IPS-18c (cell line): ENCODE data around the gene PLAAT2.
"Not testable (repeated sequence)": the region's sequence is repeated elsewhere in the genome, so short reads cannot be mapped to it uniquely, and the experiment has no call there.

Experiments used
- H3K4me3 ChIP-seq: 2 replicates; pipeline ENCODE4 v1.7.0; 2013; ENCODE audit warnings: low read depth, mild to moderate bottlenecking, low read length, moderate library complexity; ENCODE audit not compliant: insufficient read depth
- H3K9me3 ChIP-seq: one replicate; pipeline ENCODE4 v1.6.1; 2013; ENCODE audit warnings: mild to moderate bottlenecking, low read length, moderate library complexity; ENCODE audit not compliant: control insufficient read depth, insufficient read depth

PLAAT2 gene

DNA sequence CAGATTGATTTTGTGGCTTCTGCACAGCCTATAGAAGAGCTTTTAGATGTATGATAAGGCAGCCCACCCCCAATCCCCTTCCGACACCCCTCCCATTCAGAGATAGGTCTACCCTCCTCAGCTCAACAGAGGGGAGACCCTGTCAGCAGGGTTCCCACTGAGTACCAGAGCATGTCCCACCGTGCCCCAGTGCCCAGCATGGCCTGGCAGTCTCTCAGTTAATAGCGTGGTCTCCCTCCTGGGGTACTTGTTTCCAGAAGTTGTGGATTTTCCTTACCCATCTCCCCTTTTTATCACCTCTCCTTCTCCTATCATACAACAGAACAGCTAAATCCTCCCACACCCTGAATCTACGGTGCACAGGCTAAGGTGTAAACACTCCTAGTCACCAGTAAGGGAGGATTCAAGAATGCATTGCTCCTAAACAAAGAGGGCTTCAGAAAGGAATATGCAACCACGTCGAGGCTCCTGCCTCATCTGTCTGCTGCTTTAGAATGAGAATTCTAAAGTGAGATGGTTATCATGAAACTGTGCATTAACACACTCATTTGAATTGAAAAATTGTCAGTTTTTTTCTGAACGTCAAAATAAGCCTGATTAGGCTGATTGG lies 6.7 kb downstream of the PLAAT2 start:
- Histone ChIP-seq H3K9me3 (no peaks in the 10 kb centered on the region), H3K4me3 (no peak overlapping the region)

DNA sequence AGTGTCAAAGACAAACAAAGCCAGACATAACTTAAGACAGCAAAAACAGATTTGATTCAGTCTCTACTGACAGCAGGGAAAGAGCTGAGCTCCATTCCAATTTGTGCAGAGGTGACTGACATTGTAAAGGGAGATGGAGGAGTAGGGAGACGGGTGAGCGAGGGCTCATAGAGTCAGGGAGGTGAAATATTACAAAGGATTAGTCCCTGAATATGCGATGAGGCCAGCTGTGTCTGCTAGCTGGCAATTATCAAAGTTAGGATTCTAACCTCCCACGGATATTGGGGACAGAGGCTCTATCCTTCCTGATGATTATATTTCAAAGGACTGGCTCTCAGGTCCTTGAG lies 8.3 kb downstream of the PLAAT2 start:
- Histone ChIP-seq H3K4me3 (no peak overlapping the region), H3K9me3 (no peaks in the 10 kb centered on the region)

DNA sequence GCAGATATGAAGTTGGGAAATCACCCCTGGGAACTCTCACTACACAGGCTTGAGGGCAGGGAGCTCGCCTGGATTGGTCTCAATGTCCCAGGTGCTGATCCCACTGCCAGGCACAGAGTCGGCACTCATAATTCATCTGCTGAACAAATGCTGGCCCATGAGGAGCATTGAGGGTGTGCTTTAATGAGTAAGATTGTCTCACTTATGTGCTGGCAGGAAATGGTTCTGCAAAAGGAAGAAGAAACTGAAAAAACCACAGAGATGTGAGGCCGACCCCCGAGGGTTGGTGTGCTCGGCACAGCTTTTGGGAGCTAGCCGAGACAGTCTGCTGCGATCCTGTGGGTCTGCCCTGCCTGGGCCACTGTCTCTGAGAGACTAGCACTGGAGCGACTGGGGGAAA lies 9.4 kb downstream of the PLAAT2 start:
- Histone ChIP-seq H3K4me3 (no peak overlapping the region), H3K9me3 (no peaks in the 10 kb centered on the region)

DNA sequence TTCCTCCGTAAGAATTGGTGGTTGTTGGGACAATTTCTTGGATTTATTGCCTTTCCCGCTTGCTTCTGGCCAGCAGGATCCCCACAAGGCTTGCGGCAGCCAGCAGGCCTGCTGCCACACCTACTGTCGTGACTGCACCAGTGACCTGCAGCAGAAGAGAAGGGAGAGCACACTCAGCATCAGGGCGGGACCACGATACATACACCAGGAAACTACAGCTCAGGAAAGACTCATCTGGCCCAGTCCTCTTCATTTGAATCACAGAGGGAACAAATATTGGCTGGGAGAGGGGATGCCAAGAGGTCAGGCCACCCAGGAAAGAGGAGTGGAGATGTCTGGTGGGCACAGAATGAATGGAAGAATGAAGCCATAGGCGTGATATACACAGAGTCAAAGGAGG lies 10.3 kb downstream of the PLAAT2 start:
- Histone ChIP-seq H3K9me3 (no peaks in the 10 kb centered on the region), H3K4me3 (no peak overlapping the region; the same call in 1 of the 2 replicates)

DNA sequence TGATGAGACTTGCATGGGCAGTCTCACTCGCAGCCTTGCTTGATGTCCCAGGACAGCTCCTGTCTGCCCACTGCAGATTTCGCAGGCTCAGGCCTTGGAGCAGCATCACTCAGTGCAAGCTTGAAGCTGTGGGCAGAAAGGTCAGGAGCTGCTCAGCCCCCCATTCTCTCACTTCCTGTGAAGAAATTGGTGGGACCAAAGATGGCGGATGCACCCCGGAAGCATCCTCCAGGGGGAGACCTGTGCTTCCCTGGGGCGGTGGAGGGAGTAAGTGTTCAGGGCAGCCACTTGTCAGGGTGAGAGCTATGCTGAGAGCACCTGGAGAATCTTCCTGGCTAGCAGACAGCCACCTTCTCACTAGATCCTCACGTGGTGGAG lies 11.3 kb downstream of the PLAAT2 start:
- no peak overlapping the region for H3K4me3 ChIP-seq
- H3K9me3 ChIP-seq = peaks cover 2% of the 10 kb centered on the region

DNA sequence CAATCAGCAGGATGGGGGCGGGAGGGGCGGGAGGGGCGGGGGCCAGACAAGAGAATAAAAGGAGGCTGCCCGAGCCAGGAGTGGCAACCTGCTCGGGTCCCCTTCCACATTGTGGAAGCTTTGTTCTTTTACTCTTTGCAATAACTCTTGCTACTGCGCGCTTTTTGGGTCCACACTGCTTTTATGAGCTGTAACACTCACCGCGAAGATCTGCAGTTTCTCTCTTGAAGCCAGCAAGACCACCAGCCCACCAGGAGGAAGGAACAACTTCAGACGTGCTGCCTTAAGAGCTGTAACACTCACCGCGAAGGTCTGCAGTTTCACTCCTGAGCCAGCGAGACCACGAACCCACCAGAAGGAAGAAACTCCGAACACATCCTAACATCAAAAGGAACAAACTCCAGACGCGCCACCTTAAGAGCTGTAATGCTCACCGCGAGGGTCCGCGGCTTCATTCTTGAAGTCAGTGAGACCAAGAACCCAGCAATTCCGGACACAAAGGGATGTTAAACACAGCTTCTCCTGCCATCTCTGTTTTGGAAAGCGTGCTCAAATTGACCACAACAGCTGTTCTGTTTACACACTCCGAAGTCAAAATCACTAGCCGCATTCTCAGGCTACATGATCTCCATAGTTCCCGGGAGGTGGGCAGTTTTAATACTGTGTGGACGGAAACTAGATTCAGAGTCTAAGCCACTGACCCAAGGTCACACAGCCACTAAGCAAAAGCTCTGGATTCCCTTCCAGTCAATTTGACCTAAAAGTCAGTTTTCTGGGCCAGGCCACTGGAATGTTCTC lies 11.9 kb downstream of the PLAAT2 start:
- no peak overlapping the region for H3K4me3 ChIP-seq
- H3K9me3 ChIP-seq = peaks cover 2% of the 10 kb centered on the region

DNA sequence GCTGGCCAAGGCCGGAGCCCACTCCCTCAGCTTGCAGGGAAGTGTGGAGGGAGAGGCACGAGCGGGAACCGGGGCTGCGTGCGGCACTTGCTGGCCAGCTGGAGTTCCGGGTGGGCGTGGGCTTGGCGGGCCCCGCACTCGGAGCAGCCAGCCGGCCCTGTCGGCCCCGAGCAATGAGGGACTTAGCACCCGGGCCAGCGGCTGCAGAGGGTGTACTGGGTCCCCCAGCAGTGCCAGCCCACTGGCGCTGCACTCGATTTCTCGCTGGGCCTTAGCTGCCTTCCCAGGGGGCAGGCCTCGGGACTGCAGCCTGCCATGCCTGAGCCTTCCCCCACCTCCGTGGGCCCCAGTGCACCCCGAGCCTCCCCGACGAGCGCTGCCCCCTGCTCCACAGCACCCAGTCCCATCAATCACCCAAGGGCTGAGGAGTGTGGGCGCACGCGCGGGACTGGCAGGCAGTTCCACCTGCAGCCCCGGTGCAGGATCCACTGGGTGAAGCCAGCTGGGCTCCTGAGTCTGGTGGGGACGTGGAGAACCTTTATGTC lies 13.0 kb downstream of the PLAAT2 start:
- not testable (repeated sequence) for H3K9me3 ChIP-seq, H3K4me3 ChIP-seq

DNA sequence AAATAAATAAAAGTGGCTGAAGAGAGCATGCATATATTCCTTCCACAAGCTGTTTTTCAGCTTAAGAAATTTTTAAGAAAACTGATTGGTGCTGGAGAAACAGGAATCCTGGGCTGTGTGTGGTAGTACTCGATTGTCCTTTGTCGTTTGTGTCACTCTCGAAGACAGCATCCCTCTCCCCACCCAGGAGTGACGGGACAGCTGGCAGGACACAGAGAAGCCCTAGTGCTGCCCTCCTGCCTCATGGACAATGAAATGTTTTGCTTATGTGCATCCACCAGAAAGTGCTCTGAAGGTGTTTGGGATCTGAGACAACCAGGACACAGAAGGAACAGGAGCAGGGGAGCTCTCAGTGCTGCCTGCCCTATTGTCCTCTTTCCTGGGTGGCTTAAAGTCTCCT lies 13.8 kb downstream of the PLAAT2 start:
- Histone ChIP-seq H3K4me3 (no peak overlapping the region), H3K9me3 (peaks cover 2% of the 10 kb centered on the region)

DNA sequence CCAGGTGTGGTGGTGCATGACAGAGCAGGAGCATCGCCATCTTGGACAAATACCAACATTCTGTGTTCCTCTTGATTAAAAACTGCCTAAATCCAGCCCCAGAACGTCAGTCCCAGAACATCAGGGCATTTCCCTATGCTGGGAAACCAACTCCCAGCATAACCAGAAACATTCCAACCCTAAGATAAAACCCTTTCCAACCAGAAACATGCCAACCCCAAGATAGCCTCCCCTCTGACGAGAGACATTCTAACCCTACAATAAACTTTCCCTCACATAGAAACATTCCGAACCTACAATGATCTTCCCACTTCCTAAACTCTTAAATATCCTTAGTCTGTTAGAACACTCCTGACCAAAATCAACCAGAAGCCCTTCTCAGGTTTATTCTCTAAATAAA lies 15.0 kb downstream of the PLAAT2 start:
- no peak overlapping the region for H3K4me3 ChIP-seq
- peaks cover 4% of the 10 kb centered on the region for H3K9me3 ChIP-seq

DNA sequence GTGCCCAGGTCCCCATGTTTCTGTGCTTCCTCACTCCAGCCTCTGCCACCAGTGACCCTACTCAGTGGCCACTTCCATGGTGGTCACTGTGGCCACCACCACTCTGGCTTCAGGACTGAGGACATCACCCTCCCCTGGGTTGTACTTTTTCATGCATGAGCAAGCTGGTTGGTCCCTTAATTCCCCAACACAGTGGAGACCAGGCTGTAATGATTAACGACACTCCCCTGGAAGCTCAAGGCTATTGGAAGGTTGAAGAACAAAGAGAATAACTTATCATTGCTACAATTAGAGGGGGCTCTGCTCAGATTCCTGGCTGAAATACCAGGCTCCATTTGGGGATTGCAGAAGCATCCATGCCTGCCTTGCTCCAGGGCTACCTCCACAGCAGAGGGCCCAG lies 16.1 kb downstream of the PLAAT2 start:
- Histone ChIP-seq H3K4me3 (no peak overlapping the region), H3K9me3 (peaks cover 5% of the 10 kb centered on the region)

DNA sequence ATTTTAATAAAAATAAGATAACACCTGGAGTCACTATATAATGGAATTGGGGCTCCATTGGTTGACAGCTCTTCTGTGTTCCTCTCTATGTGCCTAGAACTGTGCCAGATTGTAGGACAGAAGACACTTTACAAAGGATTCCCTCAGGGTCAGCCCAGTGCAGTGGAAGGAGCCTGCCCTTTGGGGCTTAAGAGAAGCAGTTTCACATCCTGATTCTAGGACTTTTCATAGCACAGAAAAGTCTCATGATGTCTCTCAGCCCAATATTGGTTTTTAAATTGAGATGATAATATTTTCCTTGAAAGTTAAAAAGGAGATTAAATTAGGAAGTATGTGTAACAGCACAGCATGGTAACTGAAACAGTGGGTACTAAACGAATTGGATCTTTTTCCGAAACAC lies 19.5 kb downstream of the PLAAT2 start:
- Histone ChIP-seq H3K4me3 (no peak overlapping the region), H3K9me3 (peaks cover 9% of the 10 kb centered on the region)

DNA sequence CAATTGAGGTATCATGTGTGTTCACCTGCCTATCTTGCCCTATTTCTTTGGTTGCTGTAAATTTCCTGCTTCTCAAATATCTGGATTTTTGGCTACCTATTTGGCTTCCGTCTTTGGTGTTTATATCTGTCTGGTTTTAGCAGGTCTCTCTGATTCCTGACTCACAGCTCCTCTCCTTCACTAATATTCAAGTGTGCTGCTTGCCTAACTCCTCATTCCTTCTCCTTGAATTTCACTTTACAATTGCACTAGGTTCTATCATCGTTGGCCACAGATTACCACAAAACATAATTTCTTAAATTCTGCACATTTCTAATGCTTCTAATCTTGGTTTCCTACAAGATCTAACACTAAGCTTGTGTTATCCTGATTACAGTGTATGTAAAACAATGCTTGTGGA lies 20.7 kb downstream of the PLAAT2 start:
- H3K9me3 ChIP-seq, H3K4me3 ChIP-seq: not testable (repeated sequence)

DNA sequence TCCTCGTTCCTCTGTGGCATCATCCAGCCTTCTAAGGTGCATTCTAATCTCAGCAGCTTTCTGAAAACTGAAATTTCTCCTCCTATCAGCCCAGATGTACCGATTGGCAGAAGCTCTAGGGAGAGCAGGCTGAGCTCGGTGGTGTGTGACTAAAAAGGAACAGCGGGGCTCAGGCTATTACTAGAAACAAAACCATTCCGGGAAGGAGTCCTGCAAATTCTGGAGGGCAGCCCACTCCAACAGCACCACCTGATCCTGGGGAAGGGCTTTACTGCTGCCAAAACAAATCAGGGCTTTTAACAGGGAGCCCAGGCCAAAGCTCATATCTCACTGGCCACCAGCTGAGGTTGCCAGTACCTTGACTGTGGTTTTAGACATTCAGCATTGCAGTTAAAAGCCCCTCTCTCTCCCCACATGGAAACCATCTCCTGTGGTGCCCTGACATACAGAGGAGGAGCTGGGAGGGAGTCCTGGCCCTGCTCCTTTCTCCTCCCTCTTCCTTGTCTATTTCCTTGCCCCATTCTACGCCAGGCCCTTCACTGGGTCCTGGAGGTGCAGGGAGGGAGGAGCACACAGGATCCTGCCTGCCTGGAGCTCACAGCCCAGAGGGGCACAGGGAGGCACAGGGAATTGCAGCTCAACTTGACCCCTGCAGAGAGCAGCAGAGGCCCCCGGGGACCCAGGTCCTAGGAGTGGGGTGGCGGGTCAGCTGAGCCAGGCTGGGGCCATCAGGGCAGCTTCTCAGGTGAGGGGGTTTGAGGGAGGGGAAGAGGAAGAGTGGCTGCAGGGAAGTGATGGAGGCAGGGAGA lies 25.7 kb downstream of the PLAAT2 start:
- H3K4me3 ChIP-seq = no peak overlapping the region
- H3K9me3 ChIP-seq = peaks cover 3% of the 10 kb centered on the region

DNA sequence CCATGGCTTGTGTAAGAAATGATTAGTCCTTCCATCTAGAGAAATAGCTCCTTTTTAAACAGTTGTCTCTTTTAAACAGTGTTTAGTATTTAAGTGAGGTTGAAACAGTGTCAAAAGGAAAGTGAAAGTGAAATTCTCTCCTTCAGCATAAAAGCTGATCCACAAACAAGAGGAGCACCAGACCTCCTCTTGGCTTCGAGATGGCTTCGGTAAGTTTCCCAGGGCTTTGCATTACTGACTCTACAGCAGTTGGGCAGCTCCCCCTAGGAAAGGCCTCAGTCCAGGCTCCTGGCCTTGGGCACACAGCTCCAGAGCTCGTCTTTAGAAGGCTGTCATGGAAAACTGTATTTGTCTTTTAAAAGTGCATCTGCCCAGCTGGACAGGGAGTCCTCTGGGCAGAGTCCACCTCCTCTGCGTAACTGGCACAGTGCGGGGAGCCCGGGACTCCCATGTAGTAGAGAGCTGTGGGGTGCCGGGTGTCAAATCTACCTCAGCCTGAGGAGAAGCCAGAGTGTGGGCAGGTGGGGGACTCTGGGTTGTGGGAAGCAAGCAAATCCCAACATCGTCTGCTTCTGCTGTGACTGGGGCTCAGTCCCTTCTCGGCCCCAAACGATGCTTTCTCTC lies 26.4 kb downstream of the PLAAT2 start, which contains the start of gene PLAAT4:
Gene PLAAT4, plus strand, starts transcription at position 140 of the 624 bp plus-strand sequence. Its CDS starts 61 bp downstream, at position 201.
- H3K9me3 ChIP-seq = peaks cover 3% of the 10 kb centered on the region
- no peak within 1 kb of the TSS for H3K4me3 ChIP-seq

DNA sequence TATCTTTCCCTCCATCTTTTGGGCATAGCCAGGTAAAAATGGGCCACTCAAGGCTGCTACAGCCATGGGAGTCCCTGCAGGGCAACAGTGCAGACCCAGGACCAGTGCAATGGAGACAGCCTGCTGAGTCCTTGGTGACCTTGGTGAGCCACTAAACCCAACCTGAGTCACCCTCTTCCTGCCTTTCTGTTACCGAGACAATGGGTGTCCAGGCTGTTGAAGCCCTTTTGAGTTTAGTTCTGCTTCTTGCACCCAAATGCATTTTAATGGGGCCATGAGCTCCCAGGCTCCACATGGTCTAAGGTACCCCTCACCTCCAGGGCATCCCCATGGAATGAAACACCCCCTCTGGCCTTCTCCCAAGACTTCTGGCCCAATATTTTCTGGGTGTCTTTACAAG lies 27.4 kb downstream of the PLAAT2 start:
- Histone ChIP-seq H3K4me3 (no peak overlapping the region), H3K9me3 (no peaks in the 10 kb centered on the region)

DNA sequence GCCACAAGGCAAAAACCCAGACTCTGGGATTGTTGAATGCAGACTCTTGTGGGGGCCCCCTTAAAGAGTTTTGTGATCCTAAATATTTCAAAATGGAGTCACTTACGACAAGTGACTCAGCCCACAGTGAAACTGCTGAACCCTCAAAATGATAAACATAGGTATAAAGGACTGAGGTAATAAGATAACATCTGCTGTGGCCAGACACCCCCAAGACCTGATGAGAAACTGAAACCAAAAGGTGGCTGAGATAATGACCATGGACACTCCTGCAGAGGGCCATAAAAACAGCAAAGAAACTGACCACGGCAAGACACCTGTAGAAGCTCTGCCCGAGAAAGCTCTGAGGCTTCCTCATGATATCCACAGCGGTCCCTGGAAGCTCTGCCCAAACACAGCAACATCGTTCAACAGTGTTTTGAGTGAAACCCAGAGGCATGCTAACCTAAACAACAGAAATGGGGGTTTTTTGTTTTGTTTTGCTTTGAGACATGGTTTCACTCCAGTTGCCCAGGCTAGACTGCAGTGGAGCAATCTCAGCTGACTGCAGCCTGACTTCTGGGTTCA lies 28.2 kb downstream of the PLAAT2 start:
- Histone ChIP-seq H3K9me3 (no peaks in the 10 kb centered on the region), H3K4me3 (no peak overlapping the region)

DNA sequence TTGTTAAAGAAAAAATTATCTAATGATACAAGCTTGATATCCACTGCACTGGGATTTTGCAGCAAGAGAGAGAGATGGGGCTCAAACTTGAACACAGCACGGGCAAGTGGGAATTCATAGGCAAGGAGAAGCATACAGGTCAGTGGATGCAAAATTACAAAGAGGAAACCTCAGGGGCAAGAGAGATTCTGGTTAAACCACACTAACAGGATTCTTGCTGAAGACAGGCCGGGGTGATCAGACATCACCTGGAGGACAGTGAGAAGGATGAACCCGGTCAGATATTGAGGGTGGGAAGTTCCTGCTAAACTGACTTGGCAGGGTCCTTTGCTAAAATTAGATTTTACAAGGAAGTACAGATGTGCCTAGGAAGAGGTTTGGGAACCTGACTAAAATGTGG lies 29.1 kb downstream of the PLAAT2 start:
- no peaks in the 10 kb centered on the region for H3K9me3 ChIP-seq
- H3K4me3 ChIP-seq = no peak overlapping the region
